Body of pancreas (tissue), 4 donors: Measurements from ENCODE around the gene PHAX.

Experiments used
- POLR2A ChIP-seq, 3 donors: fragments of 450-650 bp; IDR thresholded peaks; one replicate each; pipeline ENCODE4 v1.6.1; 2016; ENCODE audit warnings: antibody characterized with exemption in 3 of 3, mild to moderate bottlenecking in 2 of 3
- TF ChIP-seq, protein P1 (sequence below), 7 experiments: fragments of 450-650 bp in 4 of 7; fragments of 200-600 bp in 3 of 7; sonication (generic) in 3 of 7; IDR thresholded peaks; one replicate each; pipeline ENCODE4 v1.5.1; 2016 to 2019; ENCODE audit warnings: antibody characterized with exemption in 7 of 7

DNA sequence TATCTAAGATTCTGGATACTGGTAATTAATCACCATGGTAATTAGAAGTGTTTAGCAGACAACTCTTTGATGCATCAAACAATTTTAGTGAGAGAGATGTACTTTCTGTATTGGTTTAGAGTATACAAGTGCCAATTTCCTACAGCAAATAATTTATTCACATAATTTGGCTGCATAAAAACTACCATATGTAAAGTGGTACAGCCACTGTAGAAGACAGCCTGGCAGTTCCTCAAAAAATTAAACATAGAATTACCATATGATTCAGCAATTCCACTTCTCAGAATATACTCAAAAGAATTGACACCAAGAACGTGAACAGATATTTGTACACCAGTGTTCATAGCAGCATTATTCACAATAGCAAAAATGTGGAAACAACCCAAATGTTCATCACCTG lies 36.2 kb downstream of the PHAX start:
- TF ChIP-seq, protein P1, sequence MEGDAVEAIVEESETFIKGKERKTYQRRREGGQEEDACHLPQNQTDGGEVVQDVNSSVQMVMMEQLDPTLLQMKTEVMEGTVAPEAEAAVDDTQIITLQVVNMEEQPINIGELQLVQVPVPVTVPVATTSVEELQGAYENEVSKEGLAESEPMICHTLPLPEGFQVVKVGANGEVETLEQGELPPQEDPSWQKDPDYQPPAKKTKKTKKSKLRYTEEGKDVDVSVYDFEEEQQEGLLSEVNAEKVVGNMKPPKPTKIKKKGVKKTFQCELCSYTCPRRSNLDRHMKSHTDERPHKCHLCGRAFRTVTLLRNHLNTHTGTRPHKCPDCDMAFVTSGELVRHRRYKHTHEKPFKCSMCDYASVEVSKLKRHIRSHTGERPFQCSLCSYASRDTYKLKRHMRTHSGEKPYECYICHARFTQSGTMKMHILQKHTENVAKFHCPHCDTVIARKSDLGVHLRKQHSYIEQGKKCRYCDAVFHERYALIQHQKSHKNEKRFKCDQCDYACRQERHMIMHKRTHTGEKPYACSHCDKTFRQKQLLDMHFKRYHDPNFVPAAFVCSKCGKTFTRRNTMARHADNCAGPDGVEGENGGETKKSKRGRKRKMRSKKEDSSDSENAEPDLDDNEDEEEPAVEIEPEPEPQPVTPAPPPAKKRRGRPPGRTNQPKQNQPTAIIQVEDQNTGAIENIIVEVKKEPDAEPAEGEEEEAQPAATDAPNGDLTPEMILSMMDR (IDR thresholded peaks at IDR 0.05): no peak
- TF ChIP-seq POLR2A (IDR thresholded peaks at IDR 0.05): no peak
